Panc1 (cell line): Measurements from ENCODE around the gene CHP2. TPM values are rescaled to one million over a fixed set of nuclear protein-coding genes. Genes with fewer than 3 reads are reported as not detected.
"Not testable (repeated sequence)": the region's sequence is repeated elsewhere in the genome, so short reads cannot be mapped to it uniquely, and the experiment has no call there.

Experiments used
- ATAC-seq: fragments of 200-7000 bp; cut with Tn5 transposase; 2 replicates; pipeline ENCODE4 v1.9.1; 2020; ENCODE audit warnings: mild to moderate bottlenecking, moderate library complexity
- BruUV-seq: library from RNA; stranded (reverse); fragments of 400-500 nt; replicated peaks from 2 replicates; lab custom pipeline; 2021; lab: Mats Ljungman, UMichigan
- CTCF ChIA-PET: fragments of 300-600 bp; sonication (Branson Sonifier 250); formaldehyde crosslinking; loops from one replicate; lab custom pipeline; 2022; ENCODE audit warnings: antibody characterized with exemption; lab: Charles Lee
- POLR2A ChIA-PET: fragments of 300-600 bp; sonication (Branson Sonifier 250); formaldehyde crosslinking; loops from one replicate; lab custom pipeline; 2022; ENCODE audit warnings: antibody characterized with exemption; lab: Charles Lee
- DNase-seq: peaks from one replicate; pipeline ENCODE4 v3.0.0-alpha.2; 2010; ENCODE audit warnings: low read depth, low spot score
- H3K27ac ChIP-seq: 2 replicates; pipeline ENCODE4 v1.5.1; 2011; ENCODE audit warnings: mild to moderate bottlenecking, low read length, inconsistent platforms
- H3K27me3 ChIP-seq: fragments of 200-500 bp; sonication (Bioruptor generic); 2 replicates; pipeline ENCODE4 v1.6.0; 2014; ENCODE audit warnings: low read length, inconsistent platforms; ENCODE audit not compliant: control insufficient read depth, insufficient read depth
- H3K36me3 ChIP-seq: fragments of 200-500 bp; sonication (Bioruptor generic); 2 replicates; pipeline ENCODE4 v1.5.1; 2014; ENCODE audit warnings: inconsistent platforms, mild to moderate bottlenecking, low read length, moderate library complexity; ENCODE audit not compliant: control insufficient read depth, insufficient read depth
- H3K4me1 ChIP-seq: 2 replicates; pipeline ENCODE4 v1.5.1; 2011; ENCODE audit warnings: inconsistent platforms, mild to moderate bottlenecking, low read length, moderate library complexity; ENCODE audit not compliant: control insufficient read depth, insufficient read depth
- H3K4me3 ChIP-seq, 2 experiments: 2 replicates each; pipeline ENCODE4 v1.5.1; 2011 to 2012; ENCODE audit warnings: low read depth in 2 of 2, low read length in 2 of 2, mild to moderate bottlenecking in 2 of 2, inconsistent platforms in 1 of 2, moderate library complexity in 1 of 2
- H3K9me3 ChIP-seq: fragments of 200-500 bp; sonication (Bioruptor generic); 2 replicates; pipeline ENCODE4 v1.5.1; 2014; ENCODE audit warnings: low read depth, mild to moderate bottlenecking, inconsistent platforms, low read length, moderate library complexity; ENCODE audit not compliant: control insufficient read depth, insufficient read depth
- POLR2AphosphoS5 ChIP-seq: IDR thresholded peaks from 2 replicates; pipeline ENCODE4 v1.6.1; 2012; ENCODE audit warnings: mild to moderate bottlenecking, low read depth, low read length, moderate library complexity
- SIN3A ChIP-seq: IDR thresholded peaks from 2 replicates; pipeline ENCODE4 v1.6.1; 2012; ENCODE audit warnings: low read depth, mild to moderate bottlenecking, low read length, moderate library complexity, borderline replicate concordance; ENCODE audit not compliant: insufficient read depth
- TCF7L2 ChIP-seq: IDR thresholded peaks from 2 replicates; pipeline ENCODE4 v1.6.1; 2011; ENCODE audit warnings: mild to moderate bottlenecking, low read depth, low read length, inconsistent platforms
- in situ Hi-C: cut with HindIII; loops from 2 replicates; pipeline ENCODE4 v1.10.0; 2016; ENCODE audit warnings: low sequenced_read_pairs, low pct_unique_long_range_greater_than_20kb
- intact Hi-C: fragments of 100-400 bp; cut with micrococcal nuclease; formaldehyde crosslinking; loops from one replicate; pipeline ENCODE4 v1.10.0; 2022; ENCODE audit not compliant: unreplicated experiment
- total RNA-seq: library from RNA; stranded (reverse); gene quantifications from one replicate; pipeline ENCODE4 v1.2.1, GENCODE V29; 2021; ENCODE audit not compliant: unreplicated experiment
- TF ChIP-seq, protein P1 (sequence below): fragments of 450-650 bp; IDR thresholded peaks from 2 replicates; pipeline ENCODE4 v1.5.1; 2017; ENCODE audit warnings: mild to moderate bottlenecking
- TF ChIP-seq, protein P2 (sequence below), 2 experiments: IDR thresholded peaks; 2 replicates each; pipeline ENCODE4 v1.6.1; 2011 to 2012; ENCODE audit warnings: low read depth in 2 of 2, control low read depth in 1 of 2, low read length in 1 of 2, mild to moderate bottlenecking in 1 of 2, moderate library complexity in 1 of 2; ENCODE audit not compliant: insufficient read depth in 1 of 2

Gene CHP2
- total RNA-seq, 1 experiment from 2014 or later: not detected

DNA sequence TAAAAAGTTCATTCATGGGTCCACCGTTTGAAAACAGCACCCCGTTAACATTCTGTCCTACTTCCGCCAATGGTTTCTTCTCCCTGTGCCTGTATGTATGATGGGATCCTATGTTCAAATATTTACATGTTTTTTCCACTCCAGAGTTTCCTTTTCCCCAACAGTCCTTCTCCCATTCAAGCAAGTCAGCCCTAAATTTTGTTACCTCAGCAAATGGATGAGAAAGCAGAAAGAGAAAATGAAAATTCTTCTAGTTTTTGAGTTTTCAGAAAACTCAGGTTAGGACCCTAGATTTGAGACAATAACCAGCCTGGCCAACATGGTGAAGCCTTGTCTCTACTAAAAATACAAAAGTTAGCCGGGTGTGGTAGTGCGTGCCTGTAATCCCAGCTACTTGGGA, 38.3 kb upstream of the CHP2 start:
- in situ Hi-C loops: no loop called here
- no peak for DNase-seq

DNA sequence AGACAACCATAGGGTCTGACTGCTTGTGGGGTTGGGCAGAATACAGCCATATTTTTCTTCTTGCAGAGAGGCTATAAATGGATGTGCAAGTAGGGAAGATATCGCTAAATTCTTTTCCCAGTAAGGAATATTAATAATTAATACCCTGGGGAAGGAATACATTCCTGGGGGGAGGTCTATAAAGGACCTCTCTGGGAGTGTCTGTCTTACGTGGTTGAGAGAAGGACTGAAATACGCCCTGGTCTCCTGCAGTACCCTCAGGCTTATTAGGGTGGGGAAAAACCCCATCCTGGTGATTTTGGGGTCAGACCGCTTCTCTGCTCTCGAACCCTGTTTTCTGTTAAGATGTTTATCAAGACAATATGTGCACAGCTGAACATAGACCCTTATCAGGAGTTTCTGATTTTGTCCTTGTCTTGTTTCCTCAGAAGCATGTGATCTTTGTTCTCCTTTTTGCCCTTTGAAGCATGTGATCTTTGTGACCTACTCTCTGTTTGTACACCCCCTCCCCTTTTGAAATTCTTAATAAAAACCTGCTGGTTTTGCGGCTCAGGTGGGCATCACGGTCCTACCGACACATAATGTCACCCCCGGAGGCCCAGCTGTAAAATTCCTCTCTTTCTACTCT, 32.1 kb upstream of the CHP2 start:
- in situ Hi-C loops, DNase-seq, H3K4me1 ChIP-seq: not testable (repeated sequence)

More for the DNA sequence above, 38.3 kb upstream of the CHP2 start:
- no peak overlapping the region for H3K27ac ChIP-seq
- POLR2A ChIA-PET: no interaction called here
- peaks cover 5% of the 10 kb centered on the region; the same call in 1 of the 2 replicates for H3K27me3 ChIP-seq
- no peaks in the 10 kb centered on the region for H3K4me1 ChIP-seq
- H3K9me3 ChIP-seq: no peaks in the 10 kb centered on the region
- CTCF ChIA-PET: no interaction called here
- intact Hi-C loops: no loop called here
- no peak for ATAC-seq
- TF ChIP-seq, protein P1, sequence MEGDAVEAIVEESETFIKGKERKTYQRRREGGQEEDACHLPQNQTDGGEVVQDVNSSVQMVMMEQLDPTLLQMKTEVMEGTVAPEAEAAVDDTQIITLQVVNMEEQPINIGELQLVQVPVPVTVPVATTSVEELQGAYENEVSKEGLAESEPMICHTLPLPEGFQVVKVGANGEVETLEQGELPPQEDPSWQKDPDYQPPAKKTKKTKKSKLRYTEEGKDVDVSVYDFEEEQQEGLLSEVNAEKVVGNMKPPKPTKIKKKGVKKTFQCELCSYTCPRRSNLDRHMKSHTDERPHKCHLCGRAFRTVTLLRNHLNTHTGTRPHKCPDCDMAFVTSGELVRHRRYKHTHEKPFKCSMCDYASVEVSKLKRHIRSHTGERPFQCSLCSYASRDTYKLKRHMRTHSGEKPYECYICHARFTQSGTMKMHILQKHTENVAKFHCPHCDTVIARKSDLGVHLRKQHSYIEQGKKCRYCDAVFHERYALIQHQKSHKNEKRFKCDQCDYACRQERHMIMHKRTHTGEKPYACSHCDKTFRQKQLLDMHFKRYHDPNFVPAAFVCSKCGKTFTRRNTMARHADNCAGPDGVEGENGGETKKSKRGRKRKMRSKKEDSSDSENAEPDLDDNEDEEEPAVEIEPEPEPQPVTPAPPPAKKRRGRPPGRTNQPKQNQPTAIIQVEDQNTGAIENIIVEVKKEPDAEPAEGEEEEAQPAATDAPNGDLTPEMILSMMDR: no peak
- TF ChIP-seq, protein P2, sequence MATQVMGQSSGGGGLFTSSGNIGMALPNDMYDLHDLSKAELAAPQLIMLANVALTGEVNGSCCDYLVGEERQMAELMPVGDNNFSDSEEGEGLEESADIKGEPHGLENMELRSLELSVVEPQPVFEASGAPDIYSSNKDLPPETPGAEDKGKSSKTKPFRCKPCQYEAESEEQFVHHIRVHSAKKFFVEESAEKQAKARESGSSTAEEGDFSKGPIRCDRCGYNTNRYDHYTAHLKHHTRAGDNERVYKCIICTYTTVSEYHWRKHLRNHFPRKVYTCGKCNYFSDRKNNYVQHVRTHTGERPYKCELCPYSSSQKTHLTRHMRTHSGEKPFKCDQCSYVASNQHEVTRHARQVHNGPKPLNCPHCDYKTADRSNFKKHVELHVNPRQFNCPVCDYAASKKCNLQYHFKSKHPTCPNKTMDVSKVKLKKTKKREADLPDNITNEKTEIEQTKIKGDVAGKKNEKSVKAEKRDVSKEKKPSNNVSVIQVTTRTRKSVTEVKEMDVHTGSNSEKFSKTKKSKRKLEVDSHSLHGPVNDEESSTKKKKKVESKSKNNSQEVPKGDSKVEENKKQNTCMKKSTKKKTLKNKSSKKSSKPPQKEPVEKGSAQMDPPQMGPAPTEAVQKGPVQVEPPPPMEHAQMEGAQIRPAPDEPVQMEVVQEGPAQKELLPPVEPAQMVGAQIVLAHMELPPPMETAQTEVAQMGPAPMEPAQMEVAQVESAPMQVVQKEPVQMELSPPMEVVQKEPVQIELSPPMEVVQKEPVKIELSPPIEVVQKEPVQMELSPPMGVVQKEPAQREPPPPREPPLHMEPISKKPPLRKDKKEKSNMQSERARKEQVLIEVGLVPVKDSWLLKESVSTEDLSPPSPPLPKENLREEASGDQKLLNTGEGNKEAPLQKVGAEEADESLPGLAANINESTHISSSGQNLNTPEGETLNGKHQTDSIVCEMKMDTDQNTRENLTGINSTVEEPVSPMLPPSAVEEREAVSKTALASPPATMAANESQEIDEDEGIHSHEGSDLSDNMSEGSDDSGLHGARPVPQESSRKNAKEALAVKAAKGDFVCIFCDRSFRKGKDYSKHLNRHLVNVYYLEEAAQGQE (IDR thresholded peaks at IDR 0.05; ENCODE audit: insufficient read depth in 1 of 2, low read depth in 2 of 2, low read length in 1 of 2): no peak
- TF ChIP-seq POLR2AphosphoS5: no peak
- no peak for TF ChIP-seq TCF7L2
- no peak for TF ChIP-seq SIN3A
- BruUV-seq: no TSS peak
- no peak overlapping the region for H3K4me3 ChIP-seq
- no peaks in the 10 kb centered on the region for H3K36me3 ChIP-seq

DNA sequence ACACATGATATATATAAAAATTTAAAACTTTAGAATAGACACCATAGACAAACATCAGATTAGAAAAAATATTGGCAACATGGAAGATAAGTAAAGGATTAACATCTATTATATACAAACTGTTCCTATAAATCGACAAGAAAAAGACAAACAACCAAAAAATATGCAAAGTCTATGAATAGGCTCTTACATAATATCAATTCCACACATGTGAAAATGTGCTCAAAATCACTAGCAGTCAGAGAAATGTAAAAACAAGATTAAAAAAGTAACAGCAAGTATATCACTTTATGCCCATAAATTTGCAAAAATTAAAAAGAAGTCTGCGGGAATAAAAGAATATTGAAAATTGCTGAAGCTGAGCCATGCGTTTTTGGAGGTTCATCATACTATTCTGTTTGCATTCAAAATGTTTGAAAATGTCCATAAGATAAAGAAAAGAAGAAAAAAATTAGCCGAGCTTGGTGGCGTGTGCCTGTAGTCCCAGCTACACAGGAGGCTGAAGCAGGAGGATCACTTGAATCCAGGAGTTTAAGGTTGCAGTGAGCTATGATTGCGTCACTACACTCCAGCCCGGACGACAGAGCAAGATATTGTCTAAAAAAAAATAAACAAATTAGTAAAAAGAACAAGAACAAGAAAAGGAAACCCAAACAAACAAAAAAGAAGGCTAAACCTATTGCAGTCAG, 30.6 kb upstream of the CHP2 start:
- no peak overlapping the region for H3K27ac ChIP-seq
- no peaks in the 10 kb centered on the region for H3K4me1 ChIP-seq
- POLR2A ChIA-PET: no interaction called here
- no TSS peak for BruUV-seq
- in situ Hi-C loops: no loop called here
- ATAC-seq (no peak), DNase-seq (no peak)
- H3K4me3 ChIP-seq: no peak overlapping the region
- no peak for TF ChIP-seq TCF7L2
- no peak for TF ChIP-seq SIN3A
- TF ChIP-seq POLR2AphosphoS5: no peak
- TF ChIP-seq, protein P2 (IDR thresholded peaks at IDR 0.05; ENCODE audit: insufficient read depth in 1 of 2, low read depth in 2 of 2, low read length in 1 of 2): no peak
- TF ChIP-seq, protein P1: no peak
- no peaks in the 10 kb centered on the region for H3K9me3 ChIP-seq
- intact Hi-C loops: no loop called here
- CTCF ChIA-PET: no interaction called here
- no peaks in the 10 kb centered on the region for H3K36me3 ChIP-seq
- H3K27me3 ChIP-seq: no peaks in the 10 kb centered on the region

More for the DNA sequence above, 32.1 kb upstream of the CHP2 start:
- H3K27ac ChIP-seq, H3K4me3 ChIP-seq, POLR2A ChIA-PET, BruUV-seq, H3K27me3 ChIP-seq, intact Hi-C loops, ATAC-seq, H3K9me3 ChIP-seq, H3K36me3 ChIP-seq, CTCF ChIA-PET: not testable (repeated sequence)
